Endothelial cell of umbilical vein (primary cell): ENCODE results near the gene PLEKHG1.

Experiments used
- CTCF ChIP-seq, 2 donors: IDR thresholded peaks; 1 replicate in 1 of 2; 2 replicates in 1 of 2; pipeline ENCODE4 v1.5.1; 2011; ENCODE audit warnings: low read length in 2 of 2, mild to moderate bottlenecking in 2 of 2, moderate library complexity in 2 of 2, control low read depth in 1 of 2, inconsistent platforms in 1 of 2, low read depth in 1 of 2; ENCODE audit not compliant: insufficient read depth in 1 of 2; ENCODE audit errors: extremely low read depth in 1 of 2
- EZH2 ChIP-seq: IDR thresholded peaks from 2 replicates; pipeline ENCODE4 v1.6.1; 2012; ENCODE audit warnings: borderline replicate concordance, low read depth, mild to moderate bottlenecking, moderate library complexity, low read length, inconsistent platforms; ENCODE audit not compliant: severe bottlenecking
- JUN ChIP-seq: IDR thresholded peaks from 2 replicates; pipeline ENCODE4 v1.6.1; 2011; ENCODE audit warnings: borderline replicate concordance, low read depth; ENCODE audit not compliant: insufficient read length, insufficient read depth
- POLR2A ChIP-seq: IDR thresholded peaks from 2 replicates; pipeline ENCODE4 v1.6.1; 2012; ENCODE audit warnings: low read depth, mild to moderate bottlenecking, control low read depth, low read length
- POLR2AphosphoS5 ChIP-seq: IDR thresholded peaks from 2 replicates; pipeline ENCODE4 v1.6.1; 2012; ENCODE audit warnings: low read depth, mild to moderate bottlenecking, control low read depth, low read length, moderate library complexity; ENCODE audit not compliant: insufficient read depth

- TF ChIP-seq JUN (no peak), CTCF (IDR thresholded peaks at IDR 0.05; ENCODE audit: extremely low read depth in 1 of 2, insufficient read depth in 1 of 2, low read depth in 1 of 2, low read length in 2 of 2) (no peak), POLR2A (no peak), EZH2 (no peak), POLR2AphosphoS5 (no peak)
Measured at GRCh38 chr6:150634176-150634963, 34.7 kb downstream of the PLEKHG1 start.
